GM19035 (cell line): Measurements from ENCODE around the gene KCNK7.

ENCODE experiments used
- ATAC-seq: cut with Tn5 transposase; IDR thresholded peaks from one replicate; pipeline ENCODE4 v1.9.1; 2021; ENCODE audit not compliant: unreplicated experiment

The KCNK7 gene

DNA sequence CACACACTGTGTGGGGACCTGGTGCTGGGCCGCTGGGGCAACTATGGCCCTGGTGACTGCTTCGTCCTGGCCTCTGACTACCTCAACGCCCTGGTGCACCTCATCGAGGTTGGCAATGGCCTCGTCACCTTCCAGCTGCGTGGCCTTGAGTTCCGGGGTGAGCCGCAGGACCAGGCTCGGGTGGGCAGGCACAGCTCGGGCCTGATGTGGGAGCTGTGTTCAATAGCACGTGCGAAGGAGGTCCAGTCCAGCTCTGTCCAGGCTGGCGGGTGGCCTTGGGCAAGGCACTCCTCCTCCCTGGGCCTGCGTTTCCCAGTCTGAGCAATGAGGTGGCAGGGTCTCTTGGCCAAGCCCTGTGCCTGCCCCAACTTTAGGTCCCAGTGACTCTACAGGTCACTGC is 34.0 kb upstream of the KCNK7 start:
- ATAC-seq, result no peak

DNA sequence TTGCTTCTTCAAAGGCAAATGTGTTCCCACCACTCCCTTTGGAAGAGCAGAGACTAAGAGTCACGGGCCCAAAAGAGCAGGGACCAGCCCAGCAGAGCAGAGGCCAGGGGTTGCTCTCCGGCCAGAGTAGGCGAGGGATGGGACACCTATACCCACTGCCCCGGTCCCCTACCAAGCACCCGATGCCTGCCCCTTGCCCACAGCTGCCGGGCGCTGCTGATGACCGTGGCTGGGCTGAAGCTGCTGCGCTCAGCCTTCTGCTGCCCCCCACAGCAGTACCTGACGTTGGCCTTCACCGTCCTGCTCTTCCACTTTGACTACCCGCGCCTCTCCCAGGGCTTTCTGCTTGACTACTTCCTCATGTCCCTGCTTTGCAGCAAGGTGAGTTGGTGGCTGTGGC is 31.6 kb upstream of the KCNK7 start:
- no peak for ATAC-seq

DNA sequence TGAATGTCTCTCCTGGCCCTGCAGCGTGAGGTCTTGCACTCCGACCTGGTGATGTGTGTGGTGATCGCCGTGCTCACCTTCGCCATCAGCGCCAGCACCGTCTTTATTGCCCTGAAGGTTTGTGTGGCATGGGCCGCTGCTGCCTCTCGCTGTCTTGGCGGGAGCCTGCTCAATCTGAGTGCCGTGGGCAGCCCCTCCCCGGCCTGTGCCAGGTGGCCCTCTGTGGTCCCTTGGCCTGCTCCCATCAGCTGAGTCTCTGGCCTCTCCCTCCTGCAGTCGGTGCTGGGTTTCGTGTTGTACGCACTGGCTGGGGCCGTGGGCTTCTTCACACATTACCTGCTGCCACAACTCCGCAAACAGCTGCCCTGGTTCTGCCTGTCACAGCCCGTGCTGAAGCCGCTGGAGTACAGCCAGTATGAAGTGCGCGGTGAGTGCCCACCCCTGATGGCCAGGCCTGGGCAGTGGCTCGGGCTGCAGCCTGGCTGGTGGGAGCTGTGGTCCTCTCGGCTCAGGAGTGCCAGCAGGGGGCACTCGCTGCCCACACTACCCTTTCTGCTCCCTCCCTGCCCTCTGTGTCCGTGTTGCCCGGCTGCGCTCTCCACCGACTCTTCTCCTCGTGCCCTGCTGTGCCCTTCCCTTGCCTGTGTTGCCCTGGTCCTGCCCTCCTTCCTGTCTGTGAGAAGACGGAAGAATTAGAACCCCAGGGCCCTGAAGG is 30.2 kb upstream of the KCNK7 start:
- no peak for ATAC-seq

DNA sequence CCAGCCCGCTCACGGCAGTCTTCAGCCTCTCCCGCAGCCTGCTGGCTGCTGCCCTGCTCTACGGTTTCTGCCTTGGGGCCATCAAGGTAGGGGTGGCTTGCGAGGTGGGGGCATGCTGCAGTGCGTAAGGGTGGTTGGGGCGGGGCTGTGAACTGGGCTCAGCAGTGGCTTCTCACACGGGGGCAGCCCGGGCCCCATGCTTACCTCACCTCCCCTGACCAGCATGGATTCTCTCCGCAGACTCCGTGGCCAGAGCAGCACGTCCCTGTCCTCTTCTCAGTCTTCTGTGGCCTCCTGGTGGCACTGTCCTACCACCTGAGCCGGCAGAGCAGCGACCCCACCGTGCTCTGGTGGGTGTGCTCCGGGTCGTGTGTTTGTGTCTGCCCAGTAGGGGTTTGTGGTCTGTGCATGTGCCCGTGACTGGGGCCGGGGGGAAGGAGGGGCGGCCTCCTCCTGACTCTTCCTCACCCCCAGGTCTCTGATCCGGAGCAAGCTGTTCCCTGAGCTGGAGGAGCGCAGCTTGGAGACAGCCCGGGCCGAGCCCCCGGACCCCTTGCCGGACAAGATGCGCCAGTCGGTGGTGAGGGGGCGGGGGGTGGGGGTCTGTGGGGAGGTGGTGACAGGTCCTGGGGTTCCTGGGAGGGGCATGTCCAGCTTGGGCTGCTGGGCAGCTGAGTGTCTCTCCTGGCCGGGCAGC is 29.5 kb upstream of the KCNK7 start:
- ATAC-seq, result no peak

DNA sequence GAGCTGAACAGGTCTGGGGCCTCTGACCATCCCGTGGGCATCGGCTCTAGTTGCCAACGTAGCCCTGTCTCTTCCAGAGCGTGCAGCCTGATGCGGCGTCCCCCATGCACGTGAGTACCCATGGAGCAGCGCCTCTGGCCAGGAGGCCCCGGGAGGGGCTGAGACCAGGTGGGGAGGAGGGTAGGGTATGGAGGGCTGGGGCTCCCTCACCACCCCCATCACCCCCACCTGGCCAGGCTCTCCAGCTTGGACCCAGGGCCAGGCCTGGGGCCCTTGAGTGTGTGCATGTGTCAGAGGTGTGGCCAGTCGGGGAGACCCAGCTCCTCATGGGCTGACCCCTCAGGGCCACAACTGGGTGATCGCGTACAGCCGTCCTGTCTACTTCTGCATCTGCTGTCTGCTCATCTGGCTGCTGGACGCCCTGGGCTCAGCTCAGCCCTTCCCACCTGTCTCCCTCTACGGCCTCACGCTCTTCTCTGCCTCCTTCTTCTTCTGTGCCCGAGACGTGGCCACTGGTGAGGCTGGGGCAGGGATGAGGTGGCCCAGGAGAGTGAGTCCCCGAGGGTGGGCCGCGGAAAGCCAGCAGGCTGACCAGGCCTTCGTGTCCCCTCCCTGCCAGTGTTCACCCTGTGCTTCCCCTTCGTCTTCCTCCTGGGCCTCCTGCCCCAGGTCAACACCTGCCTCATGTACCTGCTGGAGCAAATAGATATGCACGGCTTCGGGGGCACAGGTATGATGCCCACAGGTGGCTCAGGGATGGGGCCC is 28.4 kb upstream of the KCNK7 start:
- ATAC-seq, result no peak

DNA sequence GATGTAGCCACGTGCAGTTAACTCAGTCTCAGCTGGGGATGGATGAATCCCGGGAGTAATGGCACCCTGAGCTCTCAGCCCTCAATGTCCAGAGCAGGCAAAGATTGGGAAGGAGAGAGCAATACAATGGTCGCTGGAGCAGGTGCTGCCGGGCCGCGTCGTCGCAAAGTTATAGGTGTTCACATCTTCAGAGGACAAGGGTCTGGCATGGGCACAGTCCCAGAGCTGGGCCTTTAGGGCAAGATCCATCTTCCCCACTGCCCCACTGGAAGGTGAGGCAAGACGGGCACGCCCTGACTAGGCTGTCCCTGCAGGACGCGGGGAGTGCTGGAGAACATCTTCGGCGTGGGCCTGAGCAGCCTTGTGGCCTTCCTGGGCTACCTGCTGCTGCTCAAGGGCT is 27.6 kb upstream of the KCNK7 start:
- no peak for ATAC-seq

DNA sequence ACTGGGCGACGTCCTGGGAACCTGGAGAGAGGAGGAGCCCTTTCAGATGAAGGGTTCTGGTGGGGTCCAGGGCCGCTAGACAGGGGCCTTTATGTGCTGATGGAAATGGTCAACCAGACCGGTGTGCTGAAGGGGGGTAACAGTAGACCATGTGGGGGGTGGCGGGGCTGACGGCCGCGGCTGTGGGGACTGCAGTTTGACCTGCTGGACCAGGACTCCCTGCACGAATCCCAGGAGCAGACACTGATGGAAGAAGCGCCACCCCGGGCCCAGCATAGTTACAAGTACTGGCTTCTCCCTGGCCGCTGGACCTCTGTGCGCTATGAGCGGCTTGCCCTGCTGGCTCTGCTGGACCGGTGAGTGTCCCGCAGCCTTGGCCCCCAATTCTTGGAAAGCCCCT is 26.4 kb upstream of the KCNK7 start:
- no peak for ATAC-seq

DNA sequence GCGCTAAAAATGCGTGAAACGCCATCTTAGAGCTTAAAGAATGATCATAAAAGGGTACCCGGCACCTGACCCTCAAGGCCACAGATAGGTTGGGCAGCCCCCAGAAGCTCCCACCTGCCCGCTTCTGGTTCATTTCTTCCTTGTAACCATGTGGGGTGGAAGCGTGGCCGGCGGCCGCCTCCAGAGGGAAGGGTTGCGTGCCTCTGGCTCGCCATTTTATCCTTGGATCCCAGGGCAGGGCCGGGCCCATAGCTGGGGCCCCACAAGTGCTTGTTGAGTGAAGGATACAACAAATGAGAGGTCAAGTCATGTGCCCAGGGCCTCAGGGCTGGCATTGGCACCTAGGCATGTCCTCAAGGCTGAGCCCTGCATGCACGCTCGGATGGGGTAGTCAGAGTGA is 25.9 kb upstream of the KCNK7 start:
- no peak for ATAC-seq

DNA sequence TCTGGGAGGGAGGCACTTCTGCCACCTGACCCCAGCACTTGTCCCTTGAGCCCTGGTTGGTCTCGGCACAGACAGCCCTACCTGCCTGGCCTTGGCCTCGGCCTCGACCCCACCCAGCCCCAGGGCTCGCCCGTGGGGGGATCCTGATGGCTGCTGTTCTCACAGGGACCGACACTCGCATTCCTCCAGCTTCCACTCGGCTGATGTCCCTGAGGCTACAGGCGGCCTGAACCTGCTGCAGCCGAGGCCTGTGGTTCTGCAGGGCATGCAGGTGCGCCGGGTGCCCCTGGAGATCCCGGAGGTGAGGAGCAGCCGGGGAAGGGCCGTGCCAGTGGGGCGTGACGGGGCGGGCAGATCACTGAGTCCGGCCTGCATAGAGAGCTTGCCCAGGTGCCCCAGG is 25.1 kb upstream of the KCNK7 start:
- ATAC-seq, result no peak

DNA sequence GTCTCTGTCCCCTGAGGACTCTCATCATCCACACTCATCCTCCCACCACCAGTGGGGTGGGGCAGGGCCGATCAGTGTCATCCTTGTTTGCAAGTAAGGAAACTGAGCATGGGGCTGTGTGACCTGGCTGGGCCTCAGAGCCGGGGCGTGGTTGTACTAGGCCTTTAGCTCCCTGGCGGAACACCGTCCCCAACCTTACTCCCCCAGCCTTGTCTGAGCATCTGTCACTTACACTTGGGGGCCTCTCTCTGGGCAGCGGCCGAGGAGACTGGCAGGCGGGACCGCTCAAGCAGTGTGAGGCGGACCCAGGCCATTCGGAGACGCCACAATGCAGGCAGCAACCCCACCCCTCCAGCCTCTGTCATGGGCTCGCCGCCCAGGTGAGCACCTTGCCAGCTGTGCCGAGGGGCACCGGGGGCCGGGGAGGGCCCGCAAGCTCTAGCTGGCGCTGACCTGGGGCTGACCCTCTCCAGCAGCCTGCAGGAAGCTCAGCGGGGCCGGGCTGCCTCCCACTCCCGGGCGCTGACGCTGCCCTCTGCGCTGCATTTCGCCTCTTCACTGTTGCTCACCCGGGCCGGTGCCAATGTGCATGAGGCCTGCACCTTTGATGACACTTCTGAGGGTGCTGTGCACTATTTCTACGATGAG is 23.8 kb upstream of the KCNK7 start:
- no peak for ATAC-seq

DNA sequence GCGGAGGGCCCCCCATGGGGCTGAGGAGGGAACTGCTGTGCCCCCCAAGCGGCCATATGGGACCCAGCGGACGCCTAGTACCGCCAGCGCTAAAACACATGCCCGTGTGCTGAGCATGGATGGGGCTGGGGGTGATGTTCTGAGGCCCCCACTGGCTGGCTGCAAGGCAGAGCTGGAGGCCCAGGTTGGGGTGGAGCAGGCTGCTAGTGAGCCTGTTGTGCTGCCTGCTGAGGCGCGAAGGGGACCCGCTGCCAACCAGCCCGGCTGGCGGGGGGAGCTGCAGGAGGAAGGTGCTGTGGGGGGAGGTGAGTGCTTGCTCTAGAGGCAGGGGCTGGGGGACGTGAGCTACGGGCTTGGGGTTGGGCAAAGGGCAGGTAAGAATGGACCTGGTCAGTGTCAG is 23.2 kb upstream of the KCNK7 start:
- no peak for ATAC-seq

DNA sequence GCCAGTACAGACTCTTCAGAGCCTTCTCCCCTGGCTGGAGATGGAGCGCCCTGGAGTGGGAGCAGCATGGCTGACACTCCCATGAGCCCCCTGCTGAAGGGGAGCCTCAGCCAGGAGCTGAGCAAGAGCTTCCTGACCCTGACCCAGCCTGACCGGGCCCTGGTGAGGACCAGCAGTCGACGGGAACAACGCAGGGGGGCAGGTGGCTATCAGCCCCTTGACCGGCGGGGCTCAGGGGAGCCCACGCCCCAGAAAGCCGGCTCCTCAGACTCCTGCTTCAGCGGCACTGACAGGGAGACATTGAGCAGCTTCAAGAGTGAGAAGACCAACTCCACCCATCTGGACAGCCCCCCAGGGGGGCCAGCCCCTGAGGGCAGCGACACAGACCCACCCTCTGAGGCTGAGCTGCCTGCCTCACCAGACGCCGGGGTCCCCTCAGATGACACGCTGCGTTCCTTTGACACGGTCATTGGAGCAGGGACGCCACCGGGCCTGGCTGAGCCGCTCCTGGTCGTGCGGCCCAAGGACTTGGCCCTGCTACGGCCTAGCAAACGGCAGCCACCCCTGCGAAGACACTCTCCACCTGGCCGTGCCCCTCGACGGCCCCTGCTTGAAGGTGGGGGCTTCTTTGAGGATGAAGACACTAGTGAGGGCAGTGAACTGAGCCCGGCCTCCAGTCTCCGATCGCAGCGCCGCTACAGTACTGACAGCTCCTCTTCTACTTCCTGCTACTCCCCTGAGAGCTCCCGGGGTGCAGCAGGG is 22.6 kb upstream of the KCNK7 start:
- no peak for ATAC-seq

DNA sequence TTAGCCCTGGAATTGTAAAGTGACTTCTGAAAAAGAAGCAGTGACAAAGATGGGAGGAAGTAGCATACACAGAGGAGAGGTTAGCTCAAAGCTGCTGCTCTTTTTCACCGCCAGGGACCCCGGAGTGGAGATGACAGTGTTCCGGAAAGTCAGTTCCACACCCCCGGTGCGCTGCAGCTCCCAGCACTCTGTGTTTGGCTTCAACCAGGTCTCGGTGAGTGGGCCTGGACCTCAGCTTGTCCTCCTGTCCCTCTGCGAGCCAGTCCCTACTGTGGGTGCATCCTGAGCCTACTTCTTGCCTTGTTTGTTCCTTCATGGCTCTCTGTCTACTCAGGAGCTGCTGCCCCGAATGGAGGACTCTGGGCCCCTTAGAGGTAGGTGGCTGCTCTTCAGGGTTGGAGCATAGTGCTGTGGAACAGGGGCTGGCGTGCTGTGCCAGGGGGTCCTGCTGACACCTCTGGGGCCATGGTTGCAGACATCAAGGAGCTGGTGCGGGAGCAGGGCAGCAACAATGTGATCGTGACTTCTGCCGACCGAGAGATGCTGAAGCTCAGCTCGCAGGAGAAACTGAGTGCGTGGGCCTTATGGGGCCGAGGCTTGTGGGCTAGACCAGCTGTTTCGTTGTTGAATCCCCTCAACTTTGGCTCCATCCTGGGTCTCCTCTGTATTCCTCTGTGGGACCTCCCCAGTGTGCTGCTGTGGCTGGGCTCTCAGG is 21.7 kb upstream of the KCNK7 start:
- no peak for ATAC-seq

DNA sequence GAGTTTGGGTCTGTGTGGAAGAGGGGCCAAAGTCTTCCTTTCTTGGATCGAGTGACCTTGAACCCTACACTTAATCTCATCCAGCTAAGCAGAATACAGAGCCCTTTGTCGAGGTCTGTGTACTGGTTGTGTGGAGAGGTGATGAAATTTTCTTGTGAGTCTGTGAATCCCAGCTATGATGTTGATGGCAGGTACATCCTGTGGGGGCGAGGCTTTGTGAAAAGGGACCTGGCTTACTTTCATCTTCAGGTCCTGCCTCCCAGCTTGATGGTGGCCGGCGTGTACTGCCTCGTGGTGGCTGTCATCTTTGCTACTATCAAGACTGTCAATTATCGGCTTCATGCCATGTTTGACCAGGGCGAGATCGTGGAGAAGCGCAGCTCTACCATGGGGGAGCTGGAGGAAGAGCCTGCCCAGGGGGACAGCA is 21.0 kb upstream of the KCNK7 start:
- no peak for ATAC-seq

DNA sequence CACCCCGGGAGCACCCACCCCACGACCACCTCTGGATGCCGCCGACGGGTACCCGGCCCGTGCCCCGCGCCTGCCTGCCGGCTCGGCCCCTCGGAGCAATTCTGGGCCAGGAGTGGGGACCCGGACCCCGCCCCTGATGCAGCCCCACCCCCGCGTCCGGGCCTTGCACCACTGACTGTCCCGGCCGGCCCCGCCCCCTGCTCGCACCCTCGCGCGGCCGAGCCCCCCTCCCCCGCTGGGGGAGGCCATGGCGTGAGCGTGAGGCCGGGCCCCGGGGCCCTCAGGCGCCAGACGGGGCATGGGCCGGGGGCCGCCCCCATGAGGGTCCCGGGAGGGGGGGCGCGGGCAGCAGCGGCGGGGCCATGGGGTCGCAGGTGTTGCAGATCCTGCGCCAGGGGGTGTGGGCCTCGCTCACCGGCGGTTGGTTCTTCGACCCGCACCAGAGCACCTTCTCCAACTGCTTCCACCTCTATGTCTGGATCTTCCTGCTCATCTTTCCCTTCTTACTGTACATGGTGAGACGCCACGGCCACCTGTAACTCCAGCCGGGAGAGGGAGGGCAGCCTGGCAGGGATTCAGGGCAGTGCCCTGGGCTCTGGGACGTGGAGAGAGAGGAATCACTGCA is 20.5 kb upstream of the KCNK7 start:
- no peak for ATAC-seq

DNA sequence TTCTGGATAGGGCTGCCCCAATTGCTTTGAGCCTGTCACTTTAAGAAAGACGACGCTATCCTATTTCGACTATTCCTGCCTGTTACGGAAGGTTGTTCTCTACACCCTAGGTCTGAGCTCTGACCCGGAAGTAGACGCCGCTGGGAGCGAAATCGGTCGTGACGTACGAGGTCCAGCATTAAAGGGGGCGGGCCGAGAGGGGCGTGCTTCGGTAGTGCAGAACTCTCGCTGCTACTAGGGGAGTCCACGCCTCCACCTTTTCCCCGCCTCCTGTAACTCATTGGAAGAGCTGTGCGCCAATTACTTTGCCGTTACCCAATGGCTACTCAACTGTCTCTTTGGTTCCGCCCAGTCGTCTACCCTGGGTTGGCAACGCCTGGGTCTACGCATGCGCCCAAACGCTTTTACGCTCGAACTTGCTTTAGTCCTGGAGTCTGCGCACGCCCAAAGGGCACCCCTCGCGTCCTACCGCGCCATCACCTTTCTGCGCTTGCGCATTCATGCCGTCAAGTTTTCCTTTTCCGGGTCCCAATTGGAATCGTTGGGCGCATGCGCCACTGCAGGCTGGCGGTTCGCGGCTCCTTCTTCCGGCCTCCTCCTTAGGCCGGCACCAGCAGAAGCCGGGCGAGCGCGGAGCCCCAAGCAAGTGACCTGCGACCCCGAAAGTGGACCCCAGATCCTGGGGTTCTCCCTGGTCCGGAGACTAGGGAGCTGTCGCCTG is 19.8 kb upstream of the KCNK7 start, which contains the start of gene PCNX3:
TSS of gene PCNX3 (plus strand) at position 548 of the 721 bp plus-strand sequence. CDS start 536 bp downstream, outside the sequence.
- ATAC-seq, result peak; percentile 86

DNA sequence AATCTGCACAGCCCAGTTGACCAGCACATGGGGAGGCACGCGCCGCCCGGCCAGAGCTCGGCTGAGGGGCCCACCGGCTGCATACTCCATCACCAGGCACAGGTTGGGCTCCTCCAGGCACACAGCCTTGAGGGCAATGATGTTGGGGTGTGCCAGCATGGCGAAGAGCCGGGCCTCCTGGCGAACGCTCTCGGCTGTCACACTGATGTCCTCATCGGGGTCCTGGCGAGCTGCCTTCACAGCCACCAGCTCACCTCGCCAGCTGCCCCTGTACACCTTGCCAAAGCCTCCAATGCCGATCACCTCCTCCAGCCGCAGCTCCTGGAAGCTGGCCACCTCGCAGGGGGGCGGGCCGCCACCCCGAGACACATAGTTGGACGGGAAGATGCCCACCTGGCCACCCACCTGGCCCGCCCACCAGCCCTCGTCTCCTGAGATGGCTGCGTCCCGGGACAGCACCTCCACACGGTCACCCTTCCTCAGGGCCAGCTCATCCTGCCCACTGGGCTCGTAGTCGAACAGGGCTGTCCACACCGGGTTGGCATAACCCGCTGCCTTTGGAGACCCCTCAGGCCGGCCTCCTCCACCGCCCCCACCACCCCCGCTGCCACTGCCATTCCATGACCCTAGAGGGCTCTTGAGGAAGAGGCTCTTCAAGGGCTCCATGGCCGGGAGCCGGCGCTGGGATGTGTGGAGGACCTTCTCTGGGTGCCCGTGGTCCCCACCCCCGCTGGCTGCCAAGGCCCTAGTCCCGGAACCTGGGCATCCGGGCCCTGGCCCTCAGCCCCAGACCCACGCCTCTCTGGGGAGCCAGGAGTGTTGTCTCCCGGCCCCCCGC is 17.7 kb upstream of the KCNK7 start:
- ATAC-seq, result no peak

DNA sequence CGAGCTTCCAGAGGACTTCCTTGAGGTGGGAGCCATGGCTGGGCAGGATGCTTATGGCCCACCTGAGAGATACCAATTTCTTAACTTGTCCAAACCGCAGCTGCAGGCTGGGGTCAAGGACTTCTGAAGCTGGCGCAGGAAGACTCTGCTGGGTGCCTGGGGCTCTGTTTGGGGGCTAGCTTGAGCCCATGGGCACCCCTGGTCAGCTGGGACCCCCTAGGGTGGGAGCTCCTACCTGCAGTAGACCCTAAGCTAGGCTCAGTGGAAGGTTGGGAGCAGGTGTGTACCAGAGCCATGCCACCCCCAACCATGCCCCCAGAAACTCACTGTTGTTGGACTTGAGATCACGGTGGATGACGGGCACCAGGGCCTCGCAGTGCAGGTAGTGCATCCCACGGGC is 17.1 kb upstream of the KCNK7 start:
- ATAC-seq, result no peak
